Suprapubic skin (tissue), 3 donors: Measurements from ENCODE around the gene ATP2C2.

Experiments used
- EP300 ChIP-seq: sonication (generic); formaldehyde crosslinking; IDR thresholded peaks from one replicate; pipeline ENCODE4 v1.6.1; 2017; ENCODE audit warnings: antibody characterized with exemption
- POLR2A ChIP-seq, 2 donors: fragments of 450-650 bp; IDR thresholded peaks; one replicate each; pipeline ENCODE4 v1.6.1; 2017; ENCODE audit warnings: antibody characterized with exemption in 2 of 2, mild to moderate bottlenecking in 2 of 2, moderate library complexity in 2 of 2
- TF ChIP-seq, protein P1 (sequence below), 2 donors: fragments of 200-600 bp in 1 of 2; fragments of 450-650 bp in 1 of 2; sonication (generic) in 1 of 2; IDR thresholded peaks; one replicate each; pipeline ENCODE4 v1.5.1; 2016 to 2019; ENCODE audit warnings: antibody characterized with exemption in 2 of 2, mild to moderate bottlenecking in 1 of 2, moderate library complexity in 1 of 2

DNA sequence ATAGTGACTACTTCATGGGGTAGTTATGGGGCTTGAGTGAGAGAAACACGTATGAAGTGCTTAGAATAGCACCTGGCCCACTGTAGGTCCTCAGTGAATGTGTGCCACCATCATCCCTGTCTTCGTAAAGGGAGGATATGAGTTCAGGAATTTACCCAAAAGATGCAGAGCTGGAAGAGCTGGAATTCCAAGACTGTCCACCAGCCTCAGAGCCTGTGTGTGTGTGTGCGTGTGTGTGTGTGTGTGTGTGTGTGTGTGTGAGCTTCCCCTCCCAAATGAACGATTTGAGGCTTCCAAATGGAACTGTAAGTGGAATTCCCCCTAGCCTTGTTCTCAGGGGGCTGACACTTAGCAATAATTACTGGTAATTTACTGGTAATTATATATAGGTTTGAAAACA, 46.4 kb upstream of the ATP2C2 start:
- TF ChIP-seq, protein P1, sequence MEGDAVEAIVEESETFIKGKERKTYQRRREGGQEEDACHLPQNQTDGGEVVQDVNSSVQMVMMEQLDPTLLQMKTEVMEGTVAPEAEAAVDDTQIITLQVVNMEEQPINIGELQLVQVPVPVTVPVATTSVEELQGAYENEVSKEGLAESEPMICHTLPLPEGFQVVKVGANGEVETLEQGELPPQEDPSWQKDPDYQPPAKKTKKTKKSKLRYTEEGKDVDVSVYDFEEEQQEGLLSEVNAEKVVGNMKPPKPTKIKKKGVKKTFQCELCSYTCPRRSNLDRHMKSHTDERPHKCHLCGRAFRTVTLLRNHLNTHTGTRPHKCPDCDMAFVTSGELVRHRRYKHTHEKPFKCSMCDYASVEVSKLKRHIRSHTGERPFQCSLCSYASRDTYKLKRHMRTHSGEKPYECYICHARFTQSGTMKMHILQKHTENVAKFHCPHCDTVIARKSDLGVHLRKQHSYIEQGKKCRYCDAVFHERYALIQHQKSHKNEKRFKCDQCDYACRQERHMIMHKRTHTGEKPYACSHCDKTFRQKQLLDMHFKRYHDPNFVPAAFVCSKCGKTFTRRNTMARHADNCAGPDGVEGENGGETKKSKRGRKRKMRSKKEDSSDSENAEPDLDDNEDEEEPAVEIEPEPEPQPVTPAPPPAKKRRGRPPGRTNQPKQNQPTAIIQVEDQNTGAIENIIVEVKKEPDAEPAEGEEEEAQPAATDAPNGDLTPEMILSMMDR (IDR thresholded peaks at IDR 0.05) = no peak
- no peak for TF ChIP-seq POLR2A (IDR thresholded peaks at IDR 0.05)
- TF ChIP-seq EP300 = no peak
